ENCODE data around the gene SH3RF1.

- no peak for TF ChIP-seq POLR2AphosphoS5 (IDR thresholded peaks at IDR 0.05; ENCODE audit: low read length)
- TF ChIP-seq SPI1 (IDR thresholded peaks at IDR 0.05; ENCODE audit: borderline replicate concordance, insufficient read depth, low read depth, low read length): no peak
- no peak for TF ChIP-seq E2F4 (IDR thresholded peaks at IDR 0.05; ENCODE audit: low read depth, low read length)
- TF ChIP-seq RCOR1 (conservative IDR thresholded peaks at IDR 0.05; ENCODE audit: low read depth, low read length): no peak
- no peak for TF ChIP-seq SREBF2 (IDR thresholded peaks at IDR 0.05; ENCODE audit: low read length)
- no peak for TF ChIP-seq EZH2 (IDR thresholded peaks at IDR 0.05; ENCODE audit: borderline replicate concordance, control insufficient read depth, low read depth, low read length)
- TF ChIP-seq CTCF (IDR thresholded peaks at IDR 0.05 in 2 of 3, conservative IDR thresholded peaks at IDR 0.05 in 1 of 3; ENCODE audit: control insufficient read depth in 2 of 3, extremely low read depth in 1 of 3, insufficient read depth in 1 of 3, low read depth in 3 of 3, low read length in 3 of 3): no peak
- TF ChIP-seq DPF2 (IDR thresholded peaks at IDR 0.05): no peak
These were observed 11.8 kb upstream of the SH3RF1 start for GRCh38 chr4:169282429-169283113.

Measured in GM12878 (cell line).